HG03565 (cell line): Measurements from ENCODE around the gene ZNF317.
"Not testable (repeated sequence)": the region's sequence is repeated elsewhere in the genome, so short reads cannot be mapped to it uniquely, and the experiment has no call there.

Experiments used
- ATAC-seq: cut with Tn5 transposase; IDR thresholded peaks from one replicate; pipeline ENCODE4 v1.9.1; 2021; ENCODE audit warnings: mild to moderate bottlenecking, moderate library complexity; ENCODE audit not compliant: unreplicated experiment

The ZNF317 gene

DNA sequence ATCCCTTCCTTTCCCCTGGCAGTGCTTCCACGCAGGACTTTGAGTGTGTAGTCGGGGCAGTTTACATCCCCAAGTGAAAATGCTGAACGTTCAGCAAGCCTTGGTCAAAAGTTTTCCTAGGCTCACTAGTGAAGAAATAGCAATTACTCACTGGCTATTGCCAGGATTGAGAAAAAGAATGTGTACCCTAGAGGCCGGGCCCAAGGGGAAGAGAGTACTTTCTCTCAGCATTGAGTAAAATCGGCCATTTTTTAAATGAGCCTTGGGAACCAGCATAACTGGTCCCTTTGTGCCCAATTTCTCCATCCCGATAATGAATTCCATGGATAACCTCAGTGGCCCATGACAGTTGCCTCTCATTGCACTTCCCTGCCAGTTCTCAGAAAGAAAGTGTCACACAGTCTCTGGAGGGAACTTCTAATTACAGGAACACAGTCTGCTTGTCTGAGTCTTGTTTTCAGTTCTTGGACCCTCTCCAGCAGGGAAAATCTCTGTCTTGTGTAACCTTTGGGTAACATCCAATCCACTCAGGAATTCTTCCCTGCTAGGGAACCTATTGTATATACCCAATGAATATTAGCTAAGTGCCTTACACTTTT is 31.3 kb downstream of the ZNF317 start:
- ATAC-seq = no peak

DNA sequence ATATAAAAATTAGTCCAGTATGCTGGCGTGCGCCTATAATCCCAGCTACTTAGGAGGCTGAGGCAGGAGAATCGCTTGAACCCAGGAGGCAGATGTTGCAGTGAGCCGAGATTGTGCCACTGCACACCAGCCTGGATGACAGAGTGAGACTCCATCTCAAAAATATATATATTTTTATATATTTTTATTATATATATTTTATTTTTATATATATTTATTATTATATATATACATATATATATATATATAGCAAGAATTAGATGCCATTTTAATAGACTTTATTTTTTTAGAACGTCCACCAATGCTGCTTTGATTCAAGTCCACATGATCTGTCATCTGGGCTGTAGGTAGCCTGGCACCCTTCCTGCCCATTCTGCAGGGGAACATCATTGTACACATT is 35.1 kb downstream of the ZNF317 start:
- no peak for ATAC-seq

DNA sequence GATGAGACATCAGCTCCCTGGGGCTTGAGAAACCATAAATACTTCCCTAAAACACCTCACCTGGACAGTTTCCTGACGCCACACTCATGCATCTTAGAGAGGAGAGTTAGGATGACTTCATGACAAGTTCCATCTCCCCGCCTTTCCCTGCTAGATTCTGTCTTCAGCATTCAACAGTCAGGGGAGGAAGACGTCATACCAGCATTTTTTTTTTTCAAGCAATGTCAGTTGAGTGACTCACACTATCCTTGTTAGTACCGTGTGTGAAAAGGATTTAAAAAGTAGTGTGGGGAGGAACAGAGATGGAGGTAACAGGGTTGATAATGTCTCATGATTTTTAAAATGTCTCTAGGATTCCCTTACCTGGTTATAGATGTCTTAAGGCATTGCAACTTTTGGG is 38.7 kb downstream of the ZNF317 start, which contains the start of gene OR7D2:
TSS of gene OR7D2 (plus strand) at position 79 of the 400 bp plus-strand sequence. CDS start 6,803 bp downstream, outside the sequence.
- no peak for ATAC-seq

DNA sequence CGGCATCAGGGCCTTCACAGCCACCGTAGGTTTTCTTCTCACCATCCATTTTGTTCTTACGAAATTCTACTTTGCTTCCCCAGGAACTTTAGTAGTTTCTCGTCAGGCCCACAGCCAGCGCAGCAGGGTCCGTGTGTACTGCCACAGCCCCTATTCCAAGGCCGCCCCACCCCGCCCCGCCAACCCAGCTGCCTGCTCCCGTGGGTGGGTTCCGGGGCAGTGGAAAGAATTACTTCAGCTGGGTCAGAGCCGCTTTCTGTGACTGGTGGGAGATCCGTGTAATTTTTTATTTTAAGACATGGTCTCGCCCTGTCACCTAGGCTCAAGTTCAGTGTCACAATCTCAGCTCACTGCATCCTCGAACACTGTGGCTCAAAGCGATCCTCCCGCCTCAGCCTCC is 42.8 kb downstream of the ZNF317 start:
- no peak for ATAC-seq

DNA sequence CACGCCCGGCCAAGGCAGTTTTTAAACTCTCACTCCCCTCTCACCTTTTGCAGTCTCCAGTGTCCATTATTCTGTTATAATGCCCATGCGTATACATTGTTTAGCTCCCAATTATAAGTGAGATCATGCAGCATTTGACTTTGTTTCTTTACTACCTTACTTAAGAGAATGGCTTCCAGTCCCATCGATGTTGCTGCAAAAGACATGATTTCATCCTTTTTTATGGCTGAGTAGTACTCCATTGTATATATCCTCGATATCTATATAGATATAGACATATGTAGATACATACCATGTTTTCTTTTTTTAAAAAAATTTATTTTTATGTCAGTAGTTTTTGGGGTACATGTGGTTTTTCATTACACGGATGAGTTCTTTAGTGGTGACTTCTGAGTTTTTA is 47.0 kb downstream of the ZNF317 start:
- no peak for ATAC-seq

DNA sequence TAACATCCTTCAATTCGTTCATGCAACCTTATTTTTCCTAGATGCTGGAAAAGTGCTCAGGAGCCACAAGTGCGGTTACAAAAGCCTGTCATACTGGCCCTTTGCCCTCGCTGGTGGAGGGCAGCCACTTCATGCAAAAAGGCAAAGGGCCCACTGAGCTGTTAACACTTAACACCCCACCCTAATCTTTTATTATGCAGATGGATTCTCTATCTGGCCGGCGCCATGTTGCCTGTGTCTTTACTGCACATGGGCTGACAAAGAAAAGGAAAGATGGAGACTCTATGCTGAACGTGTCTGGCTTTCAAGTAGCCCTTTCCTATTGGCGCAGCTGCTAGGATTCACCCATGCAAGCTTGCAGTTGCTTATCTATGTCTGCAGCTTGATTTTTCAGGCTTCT is 49.3 kb downstream of the ZNF317 start:
- ATAC-seq = no peak

GRCh38 chr19:9198044-9198443 is 57.8 kb downstream of the ZNF317 start:
- ATAC-seq = not testable (repeated sequence)

GRCh38 chr19:9205501-9206113 is 65.4 kb downstream of the ZNF317 start:
- no peak for ATAC-seq
